Hepatocyte (in vitro differentiated cells): Measurements from ENCODE around the gene SLC46A2. TPM values are rescaled to one million over a fixed set of nuclear protein-coding genes. Genes with fewer than 3 reads are reported as not detected.
A peak's percentile ranks its signal among the peaks of the same experiment; 100 is the strongest.

Source experiments
- DNase-seq: peaks from one replicate; pipeline ENCODE4 v3.0.0-alpha.2; 2016; ENCODE audit warnings: low spot score
- H2AFZ ChIP-seq: fragments of 200-600 bp; sonication (generic); 2 replicates; pipeline ENCODE4 v1.6.0; 2016; ENCODE audit warnings: antibody characterized with exemption, mild to moderate bottlenecking
- H3K27ac ChIP-seq: fragments of 200-600 bp; sonication (generic); 2 replicates; pipeline ENCODE4 v1.5.1; 2016; ENCODE audit warnings: mild to moderate bottlenecking
- H3K27me3 ChIP-seq: fragments of 200-600 bp; sonication (generic); 2 replicates; pipeline ENCODE4 v1.6.1; 2016
- H3K36me3 ChIP-seq: fragments of 200-600 bp; sonication (generic); replicated peaks from 2 replicates; pipeline ENCODE4 v1.5.1; 2016; ENCODE audit warnings: low read depth; ENCODE audit not compliant: insufficient read depth
- H3K4me1 ChIP-seq: fragments of 200-600 bp; sonication (generic); 2 replicates; pipeline ENCODE4 v1.5.1; 2016; ENCODE audit warnings: mild to moderate bottlenecking, moderate library complexity; ENCODE audit not compliant: insufficient read depth
- H3K4me2 ChIP-seq: fragments of 200-600 bp; sonication (generic); 2 replicates; pipeline ENCODE4 v1.6.0; 2016
- H3K4me3 ChIP-seq: fragments of 200-600 bp; sonication (generic); 2 replicates; pipeline ENCODE4 v1.5.1; 2016; ENCODE audit warnings: mild to moderate bottlenecking
- H3K79me2 ChIP-seq: fragments of 200-600 bp; sonication (generic); 2 replicates; pipeline ENCODE4 v1.6.0; 2017; ENCODE audit warnings: mild to moderate bottlenecking
- H3K9me2 ChIP-seq: fragments of 200-600 bp; sonication (generic); replicated peaks from 2 replicates; pipeline ENCODE4 v1.6.0; 2017; ENCODE audit warnings: mild to moderate bottlenecking; ENCODE audit not compliant: insufficient read depth
- H3K9me3 ChIP-seq: fragments of 200-600 bp; sonication (generic); 2 replicates; pipeline ENCODE4 v1.5.1; 2016; ENCODE audit warnings: low read depth, mild to moderate bottlenecking
- H4K20me1 ChIP-seq: fragments of 200-600 bp; sonication (generic); 2 replicates; pipeline ENCODE4 v1.6.0; 2016; ENCODE audit warnings: mild to moderate bottlenecking; ENCODE audit not compliant: insufficient read depth, poor library complexity, severe bottlenecking
- EZH2 ChIP-seq: fragments of 200-600 bp; sonication (generic); IDR thresholded peaks from 2 replicates; pipeline ENCODE4 v1.6.1; 2016; ENCODE audit warnings: antibody characterized with exemption, mild to moderate bottlenecking, borderline replicate concordance
- EZH2phosphoT487 ChIP-seq: fragments of 200-600 bp; sonication (generic); IDR thresholded peaks from one replicate; pipeline ENCODE4 v1.6.1; 2018; ENCODE audit warnings: antibody characterized with exemption, mild to moderate bottlenecking, low read depth, moderate library complexity; ENCODE audit not compliant: unreplicated experiment, severe bottlenecking
- WGBS: methylation state at CpG from one replicate; pipeline ENCODE4 v1.1.6; 2016; ENCODE audit warnings: low lambda C conversion rate; ENCODE audit errors: missing lambda C conversion rate; 5-methylcytosine and 5-hydroxymethylcytosine counted together
- polyA plus RNA-seq: library from polyadenylated mRNA; unstranded; fragments of >200 nt; fragmentation: Nextera tagmentation; extraction: Ambion mirVana; gene quantifications from 2 replicates; pipeline ENCODE4 v1.2.1, GENCODE V29; 2016
- total RNA-seq: library from RNA; depleted of rRNA; stranded (reverse); fragments of >200 nt; gene quantifications from 2 replicates; pipeline ENCODE4 v1.2.3, GENCODE V29; 2014
- TF ChIP-seq, protein P1 (sequence below): fragments of 200-600 bp; sonication (generic); IDR thresholded peaks from 2 replicates; pipeline ENCODE4 v1.5.1; 2016; ENCODE audit warnings: antibody characterized with exemption, mild to moderate bottlenecking; ENCODE audit not compliant: poor library complexity

SLC46A2 gene
- total and polyA plus RNA-seq, 2 experiments from 2014 or later = not detected

DNA sequence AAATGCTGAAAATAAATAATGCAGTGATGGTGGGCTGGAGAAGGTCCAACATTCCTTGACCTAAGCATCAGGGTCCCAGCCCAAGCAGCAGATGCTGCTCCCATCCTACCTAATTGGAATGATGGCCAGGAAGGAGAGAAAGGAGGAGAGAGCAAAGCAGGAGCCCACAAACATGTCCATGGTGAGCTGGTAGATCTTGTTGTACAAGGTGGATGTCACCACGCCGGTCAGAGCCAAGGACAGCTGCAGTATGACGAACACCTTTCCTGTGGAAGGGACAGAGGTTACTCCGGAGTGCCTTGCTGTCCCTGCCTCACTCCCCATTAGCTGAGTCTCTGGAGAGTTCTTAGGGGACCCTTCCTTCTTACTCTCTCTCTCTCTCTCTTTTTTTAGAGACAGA, 4.3 kb downstream of the SLC46A2 start:
- Histone ChIP-seq H3K4me1 (no peaks in the 10 kb centered on the region), H3K27me3 (peaks cover 23% of the 10 kb centered on the region), H3K36me3 (no peaks in the 10 kb centered on the region), H2AFZ (no peak overlapping the region), H3K79me2 (no peaks in the 10 kb centered on the region), H3K4me3 (no peak overlapping the region), H3K4me2 (no peak overlapping the region), H3K27ac (no peak overlapping the region), H4K20me1 (no peaks in the 10 kb centered on the region), H3K9me2 (no peaks in the 10 kb centered on the region), H3K9me3 (no peaks in the 10 kb centered on the region)
- TF ChIP-seq EZH2 (no peak), EZH2phosphoT487 (no peak)
- TF ChIP-seq, protein P1, sequence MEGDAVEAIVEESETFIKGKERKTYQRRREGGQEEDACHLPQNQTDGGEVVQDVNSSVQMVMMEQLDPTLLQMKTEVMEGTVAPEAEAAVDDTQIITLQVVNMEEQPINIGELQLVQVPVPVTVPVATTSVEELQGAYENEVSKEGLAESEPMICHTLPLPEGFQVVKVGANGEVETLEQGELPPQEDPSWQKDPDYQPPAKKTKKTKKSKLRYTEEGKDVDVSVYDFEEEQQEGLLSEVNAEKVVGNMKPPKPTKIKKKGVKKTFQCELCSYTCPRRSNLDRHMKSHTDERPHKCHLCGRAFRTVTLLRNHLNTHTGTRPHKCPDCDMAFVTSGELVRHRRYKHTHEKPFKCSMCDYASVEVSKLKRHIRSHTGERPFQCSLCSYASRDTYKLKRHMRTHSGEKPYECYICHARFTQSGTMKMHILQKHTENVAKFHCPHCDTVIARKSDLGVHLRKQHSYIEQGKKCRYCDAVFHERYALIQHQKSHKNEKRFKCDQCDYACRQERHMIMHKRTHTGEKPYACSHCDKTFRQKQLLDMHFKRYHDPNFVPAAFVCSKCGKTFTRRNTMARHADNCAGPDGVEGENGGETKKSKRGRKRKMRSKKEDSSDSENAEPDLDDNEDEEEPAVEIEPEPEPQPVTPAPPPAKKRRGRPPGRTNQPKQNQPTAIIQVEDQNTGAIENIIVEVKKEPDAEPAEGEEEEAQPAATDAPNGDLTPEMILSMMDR = no peak
- no peak for DNase-seq
- WGBS = 94% methylated on average over 4 of the region's 4 CpGs

GRCh38 chr9:112885324-112885723, 5.4 kb downstream of the SLC46A2 start:
- TF ChIP-seq EZH2phosphoT487 (no peak), EZH2 (no peak)
- TF ChIP-seq, protein P1 = no peak
- no peak for DNase-seq
- H3K36me3 ChIP-seq = no peaks in the 10 kb centered on the region
- no peaks in the 10 kb centered on the region for H3K4me1 ChIP-seq
- no peak overlapping the region for H3K4me3 ChIP-seq
- H3K27ac ChIP-seq = no peak overlapping the region
- no peaks in the 10 kb centered on the region for H3K79me2 ChIP-seq
- WGBS = 86% methylated on average over 1 of the region's 1 CpG
- no peaks in the 10 kb centered on the region for H3K9me2 ChIP-seq
- H4K20me1 ChIP-seq = no peaks in the 10 kb centered on the region
- no peak overlapping the region for H2AFZ ChIP-seq
- H3K9me3 ChIP-seq = no peaks in the 10 kb centered on the region
- H3K27me3 ChIP-seq = peaks cover 13% of the 10 kb centered on the region
- no peak overlapping the region for H3K4me2 ChIP-seq

GRCh38 chr9:112884721-112885120, 6.0 kb downstream of the SLC46A2 start:
- no peaks in the 10 kb centered on the region for H4K20me1 ChIP-seq
- H3K9me2 ChIP-seq = no peaks in the 10 kb centered on the region
- H3K27me3 ChIP-seq = peaks cover 7% of the 10 kb centered on the region
- no peak overlapping the region for H2AFZ ChIP-seq
- no peak for DNase-seq
- TF ChIP-seq, protein P1 = no peak
- TF ChIP-seq EZH2phosphoT487 = no peak
- no peak for TF ChIP-seq EZH2
- no peaks in the 10 kb centered on the region for H3K4me1 ChIP-seq
- H3K9me3 ChIP-seq = no peaks in the 10 kb centered on the region
- no peak overlapping the region for H3K4me2 ChIP-seq
- H3K79me2 ChIP-seq = no peaks in the 10 kb centered on the region
- no peaks in the 10 kb centered on the region for H3K36me3 ChIP-seq
- 95% methylated on average over 5 of the region's 5 CpGs for whole genome bisulfite sequencing
- H3K27ac ChIP-seq = peak overlapping the region; percentile 27
- no peak overlapping the region for H3K4me3 ChIP-seq

DNA sequence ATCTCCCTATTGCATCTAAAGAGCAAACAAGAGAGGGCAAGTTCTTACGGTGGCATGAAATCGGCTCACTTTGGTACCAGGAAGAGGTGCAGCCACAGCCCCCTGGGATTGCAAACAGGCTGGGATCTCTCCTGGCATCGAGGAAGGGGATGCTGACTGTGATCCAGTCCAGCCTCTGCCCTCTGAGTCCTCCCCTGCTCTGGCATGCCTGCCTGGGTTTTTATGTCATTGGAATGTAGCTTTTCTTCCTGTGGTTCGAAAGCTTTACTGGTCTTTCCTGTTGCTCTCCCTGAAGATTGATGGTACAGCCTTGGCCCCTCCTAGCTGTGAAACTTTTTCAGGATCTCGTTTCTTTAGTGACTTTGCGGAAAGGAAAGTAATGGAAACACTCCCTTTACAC, 6.6 kb downstream of the SLC46A2 start:
- peak overlapping the region; percentile 27 for H3K27ac ChIP-seq
- no peak overlapping the region for H3K4me2 ChIP-seq
- H3K4me1 ChIP-seq = no peaks in the 10 kb centered on the region
- H3K9me2 ChIP-seq = no peaks in the 10 kb centered on the region
- DNase-seq = peak; percentile 28
- H3K79me2 ChIP-seq = no peaks in the 10 kb centered on the region
- H3K9me3 ChIP-seq = no peaks in the 10 kb centered on the region
- peaks cover under 1% of the 10 kb centered on the region for H3K27me3 ChIP-seq
- H2AFZ ChIP-seq = no peak overlapping the region
- no peak overlapping the region for H3K4me3 ChIP-seq
- no peaks in the 10 kb centered on the region for H4K20me1 ChIP-seq
- H3K36me3 ChIP-seq = no peaks in the 10 kb centered on the region
- WGBS = 71% methylated on average over 6 of the region's 6 CpGs
- no peak for TF ChIP-seq EZH2
- TF ChIP-seq, protein P1 = no peak
- TF ChIP-seq EZH2phosphoT487 = no peak
